K562 (cell line): ENCODE data around the gene TM9SF3. TPM values are rescaled to one million over a fixed set of nuclear protein-coding genes. Genes with fewer than 3 reads are reported as not detected.

Experiments
- ATAC-seq: fragments of 200-7000 bp; cut with Tn5 transposase; 3 replicates; pipeline ENCODE4 v1.9.1; 2020; ENCODE audit warnings: moderate library complexity
- BruUV-seq: library from RNA; stranded (reverse); fragments of 400-500 nt; replicated peaks from 2 replicates; lab custom pipeline; 2021; lab: Mats Ljungman, UMichigan
- CTCF ChIA-PET: fragments of 300-600 bp; formaldehyde crosslinking; extraction: SDS; loops from one replicate; lab custom pipeline; 2021; ENCODE audit warnings: low intra/inter-chr PET ratio; lab: Yijun Ruan, JAX
- POLR2A ChIA-PET: fragments of 300-600, 350-650 bp; sonication (Branson Sonifier 250); formaldehyde crosslinking; extraction: SDS; loops from one replicate; lab custom pipeline; 2021; ENCODE audit warnings: antibody characterized with exemption, inconsistent platforms; lab: Yijun Ruan, JAX
- DNase-seq, 4 experiments: peaks; one replicate each; pipeline versions ENCODE4 v3.0.0 to v3.0.0-alpha.2; 2011 to 2018; ENCODE audit warnings: low spot score in 3 of 4, mixed read lengths in 3 of 4; ENCODE audit errors: extremely low read depth in 1 of 4
- FAIRE-seq: peaks from 2 replicates; lab custom pipeline; 2011; peaks lifted over from hg19 to GRCh38; lab: Jason Lieb, UNC
- H2AFZ ChIP-seq: 2 replicates; pipeline ENCODE4 v1.6.0; 2011; ENCODE audit warnings: low read depth, low read length, control low read depth, inconsistent platforms
- H3K27ac ChIP-seq: fragments of 200-600 bp; 3 replicates; pipeline ENCODE4 v1.8.0; 2011; ENCODE audit warnings: low read depth, mild to moderate bottlenecking, control low read depth, inconsistent platforms, low read length, moderate library complexity, mixed read lengths; ENCODE audit errors: extremely low read depth
- H3K27me3 ChIP-seq, 2 experiments: fragments of 300-600 bp in 1 of 2; 2 replicates in 1 of 2; 3 replicates in 1 of 2; pipeline versions ENCODE4 v1.6.0 to v1.8.0; 2011; ENCODE audit warnings: inconsistent platforms in 2 of 2, low read length in 2 of 2, mild to moderate bottlenecking in 1 of 2, mixed read lengths in 1 of 2, moderate library complexity in 1 of 2; ENCODE audit not compliant: control insufficient read depth in 2 of 2, insufficient read depth in 2 of 2
- H3K36me3 ChIP-seq: fragments of 300-600 bp; 3 replicates; pipeline ENCODE4 v1.8.0; 2011; ENCODE audit warnings: mild to moderate bottlenecking, low read length, inconsistent platforms; ENCODE audit not compliant: control insufficient read depth, insufficient read depth
- H3K4me1 ChIP-seq, 2 experiments: fragments of 200-600 bp in 1 of 2; replicated peaks in 1 of 2; 2 replicates in 1 of 2; 3 replicates in 1 of 2; pipeline versions ENCODE4 v1.5.1 to v1.8.0; 2011; ENCODE audit warnings: inconsistent platforms in 2 of 2, low read length in 2 of 2, mild to moderate bottlenecking in 1 of 2, mixed read lengths in 1 of 2, moderate library complexity in 1 of 2; ENCODE audit not compliant: control insufficient read depth in 2 of 2, insufficient read depth in 2 of 2
- H3K4me2 ChIP-seq: 2 replicates; pipeline ENCODE4 v1.6.1; 2011; ENCODE audit warnings: low read length, control low read depth, inconsistent platforms, mixed read lengths; ENCODE audit not compliant: insufficient read depth
- H3K4me3 ChIP-seq: fragments of 200-600 bp; sonication (generic), shearing (Covaris generic); 2 replicates; pipeline ENCODE4 v1.5.1; 2016; ENCODE audit warnings: control low read depth, inconsistent platforms
- H3K79me2 ChIP-seq: fragments of 200-600 bp; 3 replicates; pipeline ENCODE4 v1.8.0; 2011; ENCODE audit warnings: low read length, inconsistent platforms; ENCODE audit not compliant: control insufficient read depth, insufficient read depth
- H3K9ac ChIP-seq, 2 experiments: 2 replicates each; pipeline versions ENCODE4 v1.6.0 to v1.6.1; 2011; ENCODE audit warnings: low read depth in 2 of 2, low read length in 2 of 2, control low read depth in 1 of 2, inconsistent platforms in 1 of 2, mild to moderate bottlenecking in 1 of 2, mixed read lengths in 1 of 2; ENCODE audit not compliant: insufficient read depth in 1 of 2
- H3K9me1 ChIP-seq: one replicate; pipeline ENCODE4 v1.6.0; 2011; ENCODE audit warnings: inconsistent platforms, mild to moderate bottlenecking, low read length, moderate library complexity; ENCODE audit not compliant: control insufficient read depth, insufficient read depth
- H3K9me3 ChIP-seq: replicated peaks from 2 replicates; pipeline ENCODE4 v1.5.1; 2011; ENCODE audit warnings: low read depth, low read length, inconsistent platforms; ENCODE audit not compliant: control insufficient read depth, insufficient read depth
- H4K20me1 ChIP-seq: replicated peaks from 2 replicates; pipeline ENCODE4 v1.6.1; 2011; ENCODE audit warnings: low read length, inconsistent platforms, mixed read lengths; ENCODE audit not compliant: control insufficient read depth, insufficient read depth
- EGR1 ChIP-seq: fragments of 450-650 bp; conservative IDR thresholded peaks from 2 replicates; pipeline ENCODE4 v1.6.1; 2017; ENCODE audit warnings: mild to moderate bottlenecking
- IRF9 ChIP-seq: fragments of 450-650 bp; IDR thresholded peaks from 2 replicates; pipeline ENCODE4 v1.6.1; 2016; ENCODE audit warnings: missing biosample characterization, missing genetic modification characterization
- LCOR ChIP-seq: sonication (generic); formaldehyde crosslinking; IDR thresholded peaks from 2 replicates; pipeline ENCODE4 v1.8.0; 2022; ENCODE audit warnings: mild to moderate bottlenecking, missing genetic modification reagents
- MCM7 ChIP-seq, 2 experiments: fragments of 450-650 bp; IDR thresholded peaks; 2 replicates each; pipeline ENCODE4 v1.6.1; 2016 to 2018
- NCOA4 ChIP-seq: fragments of 450-650 bp; IDR thresholded peaks from 2 replicates; pipeline ENCODE4 v1.6.1; 2018; ENCODE audit warnings: mild to moderate bottlenecking; ENCODE audit not compliant: partially characterized antibody
- PURB ChIP-seq: sonication (generic); formaldehyde crosslinking; IDR thresholded peaks from 2 replicates; pipeline ENCODE4 v1.9.0; 2021; ENCODE audit warnings: low read depth, mild to moderate bottlenecking, missing genetic modification reagents
- SMAD2 ChIP-seq: fragments of 150-350 bp; IDR thresholded peaks from 2 replicates; pipeline ENCODE4 v1.6.1; 2014; ENCODE audit warnings: low read depth, mild to moderate bottlenecking, low read length
- TAF1 ChIP-seq: IDR thresholded peaks from 2 replicates; pipeline ENCODE4 v1.6.1; 2011; ENCODE audit warnings: mild to moderate bottlenecking, low read length, moderate library complexity; ENCODE audit not compliant: insufficient read depth, control insufficient read depth, severe bottlenecking; ENCODE audit errors: extremely low read depth
- ZNF232 ChIP-seq: sonication (generic); formaldehyde crosslinking; IDR thresholded peaks from 2 replicates; pipeline ENCODE4 v1.8.0; 2022; ENCODE audit warnings: mild to moderate bottlenecking, missing genetic modification reagents
- ZNF324 ChIP-seq: fragments of 250-450 bp; sonication (Bioruptor Pico); IDR thresholded peaks from 2 replicates; pipeline ENCODE4 v1.4.0; 2020; ENCODE audit warnings: mild to moderate bottlenecking
- ZNF696 ChIP-seq: fragments of 250-450 bp; sonication (Bioruptor Pico); conservative IDR thresholded peaks from 2 replicates; pipeline ENCODE4 v1.4.0; 2020; ENCODE audit warnings: mild to moderate bottlenecking, moderate library complexity
- WGBS: fragments of 100-300 bp; shearing (Covaris generic); methylation state at CpG from one replicate; pipeline ENCODE4 v1.1.6; 2016; ENCODE audit warnings: low coverage, mixed read lengths; ENCODE audit not compliant: insufficient coverage; ENCODE audit errors: missing lambda C conversion rate; 5-methylcytosine and 5-hydroxymethylcytosine counted together
- in situ Hi-C: fragments of 300-500 bp; cut with MboI; formaldehyde crosslinking; loops from 4 replicates; pipeline ENCODE4 v1.15.0; 2018; ENCODE audit warnings: inconsistent platforms, mixed read lengths
- intact Hi-C: fragments of 100-400 bp; cut with micrococcal nuclease; formaldehyde crosslinking; loops from 2 replicates; pipeline ENCODE4 v1.14.2; 2022
- polyA plus RNA-seq, 8 experiments: library from polyadenylated mRNA; depleted of rRNA in 4 of 8; stranded (reverse) in 5 of 8; unstranded in 3 of 8; fragments of >200 nt; fragmentation: Nextera tagmentation in 2 of 8; fragmentation: Illumina TruSeq in 1 of 8; extraction: Ambion mirVana in 2 of 8; extraction: Trizol in 1 of 8; gene quantifications; 2 replicates each; pipeline versions ENCODE4 v1.2.1 to v1.2.3, GENCODE V29; 2011 to 2014; ENCODE audit warnings: inconsistent platforms in 1 of 8, missing spikeins in 1 of 8
- total RNA-seq, 7 experiments: library from RNA; depleted of rRNA in 6 of 7; stranded (reverse); fragments of >200 nt in 6 of 7; fragmentation: Illumina TruSeq in 2 of 7; extraction: Trizol in 2 of 7; gene quantifications; 2 replicates each; pipeline versions ENCODE4 v1.2.1 to v1.2.3, GENCODE V29; 2011 to 2021; ENCODE audit warnings: low replicate concordance in 1 of 7

TM9SF3 gene
- total and polyA plus RNA-seq, 9 of the 15 experiments (the other 6 are each of a cell fraction or from before 2014, with no cell fraction given), result 16.1 to 63.1 (median 34.9) TPM

GRCh38 chr10:96577069-96577468, 9.7 kb downstream of the TM9SF3 start:
- WGBS, result 100% methylated on average over 1 of the region's 1 CpG
- TF ChIP-seq NCOA4, result no peak
- no peak for TF ChIP-seq IRF9 (tag)
- TF ChIP-seq ZNF324 (CRISPR knock-in tag), result no peak
- no peak for TF ChIP-seq MCM7 (IDR thresholded peaks at IDR 0.05)
- TF ChIP-seq ZNF232, result no peak
- TF ChIP-seq PURB, result no peak
- TF ChIP-seq ZNF696, result no peak
- TF ChIP-seq SMAD2, result no peak
- no peak for TF ChIP-seq LCOR
- no peak for TF ChIP-seq EGR1
- no peak for TF ChIP-seq TAF1
- TF ChIP-seq, all 486 proteins: peak for 0
- in situ Hi-C loops, result no loop called here
- no peak overlapping the region for H3K27ac ChIP-seq
- H3K4me2 ChIP-seq, result no peak overlapping the region
- H3K9me3 ChIP-seq, result no peaks in the 10 kb centered on the region
- H3K4me1 ChIP-seq, result peaks cover 0 to 4% of the 10 kb centered on the region in 2 experiments; a peak in 3 of 5 replicates
- H3K79me2 ChIP-seq, result peaks cover 96% of the 10 kb centered on the region
- H3K27me3 ChIP-seq, result no peaks in the 10 kb centered on the region
- no peak overlapping the region for H3K4me3 ChIP-seq
- POLR2A ChIA-PET, result no interaction called here
- no peak for ATAC-seq
- peaks cover 34% of the 10 kb centered on the region for H3K36me3 ChIP-seq
- no peaks in the 10 kb centered on the region for H3K9me1 ChIP-seq
- no peak for DNase-seq
- BruUV-seq, result no TSS peak
- CTCF ChIA-PET, result no interaction called here
- no peak overlapping the region for H2AFZ ChIP-seq
- peaks cover 9% of the 10 kb centered on the region for H4K20me1 ChIP-seq
- no peak for FAIRE-seq
- no peak overlapping the region for H3K9ac ChIP-seq
- intact Hi-C loops, result no loop called here
